Right lobe of liver (tissue), 6 donors: Measurements from ENCODE around the gene CCDC85C. TPM values are rescaled to one million over a fixed set of nuclear protein-coding genes. Genes with fewer than 3 reads are reported as not detected.
A peak's percentile ranks its signal among the peaks of the same experiment; 100 is the strongest.

ENCODE experiments used
- ATAC-seq, 4 donors: fragments of 200-7000 bp; cut with Tn5 transposase; one replicate each; pipeline ENCODE4 v1.9.1; 2020; ENCODE audit warnings: mild to moderate bottlenecking in 4 of 4, moderate library complexity in 4 of 4
- DNase-seq, 3 donors: peaks; one replicate each; pipeline ENCODE4 v3.0.0-alpha.2; 2020
- H3K27ac ChIP-seq, 3 donors: fragments of 200-600 bp; one replicate each; pipeline ENCODE4 v1.8.0; 2022
- H3K27me3 ChIP-seq, 2 donors: fragments of 200-600 bp; one replicate each; pipeline ENCODE4 v1.8.0; 2022
- H3K36me3 ChIP-seq, 4 donors: fragments of 200-600 bp; sonication (generic) in 1 of 4; one replicate each; pipeline versions ENCODE4 v1.5.1 to v1.8.0; 2017 to 2022; ENCODE audit warnings: control low read depth in 1 of 4
- H3K4me1 ChIP-seq, 4 donors: fragments of 200-600 bp; sonication (generic) in 1 of 4; one replicate each; pipeline versions ENCODE4 v1.5.1 to v1.8.0; 2017 to 2022; ENCODE audit warnings: control low read depth in 1 of 4
- H3K4me3 ChIP-seq, 3 donors: fragments of 200-600 bp; one replicate each; pipeline ENCODE4 v1.8.0; 2022
- H3K9me3 ChIP-seq, 4 donors: fragments of 200-600 bp; sonication (generic) in 1 of 4; one replicate each; pipeline versions ENCODE4 v1.5.1 to v1.8.0; 2017 to 2022; ENCODE audit warnings: control low read depth in 1 of 4
- POLR2A ChIP-seq: fragments of 450-650 bp; IDR thresholded peaks from one replicate; pipeline ENCODE4 v1.6.1; 2017; ENCODE audit warnings: antibody characterized with exemption, mild to moderate bottlenecking
- WGBS: methylation state at CpG from one replicate; pipeline ENCODE4 v1.1.6; 2018; ENCODE audit warnings: low coverage, low lambda C conversion rate; ENCODE audit not compliant: insufficient coverage; ENCODE audit errors: missing lambda C conversion rate; 5-methylcytosine and 5-hydroxymethylcytosine counted together
- intact Hi-C, 2 donors: fragments of 100-400 bp; cut with DNase I; formaldehyde crosslinking; loops; one replicate each; pipeline versions ENCODE4 v1.11.2 to v1.14.1; 2022
- total RNA-seq, 6 experiments: library from RNA; depleted of rRNA in 2 of 6; stranded (reverse); fragments of >200 nt in 2 of 6; fragmentation: NEBNext Ultra II Directional in 3 of 6; extraction: Animal tissue kit (Norgen Biotek cat#: 25700) in 3 of 6; gene quantifications; one replicate each; pipeline versions ENCODE4 v1.1.0 to v1.2.4, GENCODE V29; 2016 to 2023
- TF ChIP-seq, protein P1 (sequence below), 4 donors: fragments of 200-600 bp in 3 of 4; fragments of 450-650 bp in 1 of 4; IDR thresholded peaks; one replicate each; pipeline versions ENCODE4 v1.5.1 to v1.8.0; 2016 to 2022; ENCODE audit warnings: antibody characterized with exemption in 4 of 4, mild to moderate bottlenecking in 2 of 4
- donor health status: DM: no; HTN: yes; CAD: no.
- donor health status: DM: no; HTN: no; CAD: no.
- donor health status: DM: no; HTN: no; CAD: no.
- donor health status: DM: no; HTN: yes; CAD: no.
- donor health status: DM: no; HTN: yes; CAD: no.

Gene CCDC85C
- total RNA-seq, 6 experiments from 2014 or later = 13.6 to 32.8 (median 21.8) TPM

GRCh38 chr14:99564926-99565259 lies 39.1 kb downstream of the CCDC85C start:
- no peak for TF ChIP-seq POLR2A
- TF ChIP-seq, protein P1, sequence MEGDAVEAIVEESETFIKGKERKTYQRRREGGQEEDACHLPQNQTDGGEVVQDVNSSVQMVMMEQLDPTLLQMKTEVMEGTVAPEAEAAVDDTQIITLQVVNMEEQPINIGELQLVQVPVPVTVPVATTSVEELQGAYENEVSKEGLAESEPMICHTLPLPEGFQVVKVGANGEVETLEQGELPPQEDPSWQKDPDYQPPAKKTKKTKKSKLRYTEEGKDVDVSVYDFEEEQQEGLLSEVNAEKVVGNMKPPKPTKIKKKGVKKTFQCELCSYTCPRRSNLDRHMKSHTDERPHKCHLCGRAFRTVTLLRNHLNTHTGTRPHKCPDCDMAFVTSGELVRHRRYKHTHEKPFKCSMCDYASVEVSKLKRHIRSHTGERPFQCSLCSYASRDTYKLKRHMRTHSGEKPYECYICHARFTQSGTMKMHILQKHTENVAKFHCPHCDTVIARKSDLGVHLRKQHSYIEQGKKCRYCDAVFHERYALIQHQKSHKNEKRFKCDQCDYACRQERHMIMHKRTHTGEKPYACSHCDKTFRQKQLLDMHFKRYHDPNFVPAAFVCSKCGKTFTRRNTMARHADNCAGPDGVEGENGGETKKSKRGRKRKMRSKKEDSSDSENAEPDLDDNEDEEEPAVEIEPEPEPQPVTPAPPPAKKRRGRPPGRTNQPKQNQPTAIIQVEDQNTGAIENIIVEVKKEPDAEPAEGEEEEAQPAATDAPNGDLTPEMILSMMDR (IDR thresholded peaks at IDR 0.05) = no peak

DNA sequence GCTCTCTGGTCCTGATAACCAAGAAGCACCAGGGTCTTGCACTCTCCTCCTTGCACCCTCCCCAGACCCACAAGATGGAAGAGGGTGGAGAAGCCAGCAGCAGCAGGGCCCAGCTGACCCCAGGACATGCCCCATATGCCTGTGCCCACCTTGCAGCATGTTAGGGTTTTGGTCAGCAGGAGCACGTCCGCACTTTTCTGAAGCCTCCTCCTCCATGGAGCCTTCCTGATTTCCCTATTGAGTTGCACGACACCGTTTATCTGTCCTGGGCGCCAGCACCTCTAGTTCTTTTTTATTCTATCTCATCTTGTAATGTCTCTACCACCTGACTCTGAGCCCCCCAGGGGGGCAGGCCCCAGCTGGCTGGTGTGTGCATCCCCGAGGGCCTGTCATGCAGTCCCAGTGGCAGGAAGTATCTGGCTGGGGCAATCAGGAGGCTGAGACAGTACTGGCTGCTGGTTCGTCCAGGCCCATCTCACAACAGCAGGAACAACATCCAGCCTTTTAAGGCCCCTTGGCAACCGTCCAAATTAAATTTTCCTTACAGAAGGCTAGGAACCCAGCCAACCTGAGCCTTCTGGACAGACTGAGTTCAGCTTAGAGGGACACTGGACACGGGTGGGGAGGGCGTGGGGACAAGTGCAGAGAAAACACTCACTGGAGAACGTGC lies 39.6 kb downstream of the CCDC85C start:
- H3K36me3 ChIP-seq = no peaks in the 10 kb centered on the region
- H3K9me3 ChIP-seq = no peaks in the 10 kb centered on the region
- TF ChIP-seq, protein P1 (IDR thresholded peaks at IDR 0.05) = no peak
- no peak for TF ChIP-seq POLR2A
- no peaks in the 10 kb centered on the region for H3K27me3 ChIP-seq
- WGBS = 38% methylated on average over 8 of the region's 11 CpGs
- intact Hi-C loops = no loop called here
- H3K4me3 ChIP-seq = no peak overlapping the region
- H3K27ac ChIP-seq = peak overlapping the region; percentile 54 to 93 (median 68)
- ATAC-seq = peak; percentile 16 to 45 (median 32)
- peaks cover 0 to 88% (median 42%) of the 10 kb centered on the region in 4 donors for H3K4me1 ChIP-seq
- peak; percentile 55 to 82 (median 76) for DNase-seq

More at GRCh38 chr14:99564926-99565259, 39.1 kb downstream of the CCDC85C start:
- H3K27ac ChIP-seq = peak overlapping the region; percentile 54 to 93 (median 68)
- no peak for DNase-seq
- 38% methylated on average over 5 of the region's 14 CpGs for WGBS
- no peaks in the 10 kb centered on the region for H3K36me3 ChIP-seq
- H3K4me3 ChIP-seq = no peak overlapping the region
- peaks cover 0 to 89% (median 44%) of the 10 kb centered on the region in 4 donors for H3K4me1 ChIP-seq
- intact Hi-C loops = no loop called here
- no peaks in the 10 kb centered on the region for H3K27me3 ChIP-seq
- no peak for ATAC-seq
- no peaks in the 10 kb centered on the region for H3K9me3 ChIP-seq

DNA sequence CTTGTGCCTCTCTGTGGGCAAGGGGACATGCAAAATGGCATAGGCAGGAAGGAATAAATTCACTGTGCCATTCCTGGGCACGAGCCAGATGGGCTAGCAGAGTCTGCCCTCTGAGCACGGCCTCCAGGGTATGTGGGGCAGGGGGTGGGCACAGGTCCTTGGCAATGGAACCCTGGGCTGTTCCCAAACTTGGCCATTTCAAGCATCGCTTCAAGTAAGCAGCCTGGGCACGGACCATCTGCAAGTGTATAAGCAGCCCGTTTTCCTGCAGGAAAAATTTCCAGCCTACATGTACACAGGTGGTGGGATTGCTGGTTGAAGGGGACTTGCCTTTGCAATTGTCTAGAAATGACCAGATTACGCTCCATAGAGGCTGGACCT lies 40.3 kb downstream of the CCDC85C start:
- WGBS = 37% methylated on average over 2 of the region's 6 CpGs
- Histone ChIP-seq H3K4me3 (no peak overlapping the region), H3K4me1 (peaks cover 0 to 83% (median 38%) of the 10 kb centered on the region in 4 donors), H3K27ac (peak overlapping the region; percentile 5 to 93 (median 68)), H3K9me3 (no peaks in the 10 kb centered on the region), H3K36me3 (no peaks in the 10 kb centered on the region), H3K27me3 (no peaks in the 10 kb centered on the region)
- TF ChIP-seq POLR2A = no peak
- TF ChIP-seq, protein P1 (IDR thresholded peaks at IDR 0.05) = no peak
- intact Hi-C loops = no loop called here
- ATAC-seq = no peak
- DNase-seq = no peak

- WGBS = 44% methylated on average over 4 of the region's 23 CpGs
- H3K4me3 ChIP-seq = no peak overlapping the region
- ATAC-seq = peak; percentile 51 to 80 (median 74)
Observed at GRCh38 chr14:99562856-99563748, 40.9 kb downstream of the CCDC85C start.

More at GRCh38 chr14:99562856-99563748, 40.9 kb downstream of the CCDC85C start:
- peak; percentile 91 to 95 (median 94) for DNase-seq
- peak overlapping the region in 1 of 3 donors; percentile 93 for H3K27ac ChIP-seq
- H3K9me3 ChIP-seq = no peaks in the 10 kb centered on the region
- no peaks in the 10 kb centered on the region for H3K27me3 ChIP-seq
- peaks cover 0 to 78% (median 36%) of the 10 kb centered on the region in 4 donors for H3K4me1 ChIP-seq
- no peak for TF ChIP-seq POLR2A
- TF ChIP-seq, protein P1 (IDR thresholded peaks at IDR 0.05) = peak; percentile 49 to 64 (median 56)
- H3K36me3 ChIP-seq = no peaks in the 10 kb centered on the region
- intact Hi-C loops = no loop called here
